ENCODE results near the gene OR1F1. TPM values are rescaled to one million over a fixed set of nuclear protein-coding genes. Genes with fewer than 3 reads are reported as not detected.
A peak's percentile ranks its signal among the peaks of the same experiment; 100 is the strongest.

The OR1F1 gene
- total and polyA plus RNA-seq, 2 experiments from 2014 or later: 0.38 TPM; not detected in 1

- peaks cover 17% of the 10 kb centered on the region for H3K27me3 ChIP-seq (ENCODE audit: insufficient read depth)
- H3K4me3 Mint-ChIP-seq: peak overlapping the region; percentile 97; the same call in 1 of the 3 replicates
- no peaks in the 10 kb centered on the region for H3K9me2 ChIP-seq (ENCODE audit: insufficient read depth)
- H3F3A ChIP-seq (replicated peaks; ENCODE audit: low read depth): 0 out of 2 replicates have a peak, but pooled peaks cover 8% of the 10 kb centered on the region
- H3K27ac Mint-ChIP-seq: no peak overlapping the region
- 0 out of 2 replicates have a peak overlapping the region, but pooled peaks have one; percentile 10 for H3K4me2 ChIP-seq
- H3K27ac ChIP-seq (ENCODE audit: low read depth): no peak overlapping the region
- H3K4me3 ChIP-seq: peak overlapping the region; percentile 99; the same call in 1 of the 2 replicates
- TF ChIP-seq NANOG (IDR thresholded peaks at IDR 0.05; ENCODE audit: borderline replicate concordance): no peak
- TF ChIP-seq, protein P1, sequence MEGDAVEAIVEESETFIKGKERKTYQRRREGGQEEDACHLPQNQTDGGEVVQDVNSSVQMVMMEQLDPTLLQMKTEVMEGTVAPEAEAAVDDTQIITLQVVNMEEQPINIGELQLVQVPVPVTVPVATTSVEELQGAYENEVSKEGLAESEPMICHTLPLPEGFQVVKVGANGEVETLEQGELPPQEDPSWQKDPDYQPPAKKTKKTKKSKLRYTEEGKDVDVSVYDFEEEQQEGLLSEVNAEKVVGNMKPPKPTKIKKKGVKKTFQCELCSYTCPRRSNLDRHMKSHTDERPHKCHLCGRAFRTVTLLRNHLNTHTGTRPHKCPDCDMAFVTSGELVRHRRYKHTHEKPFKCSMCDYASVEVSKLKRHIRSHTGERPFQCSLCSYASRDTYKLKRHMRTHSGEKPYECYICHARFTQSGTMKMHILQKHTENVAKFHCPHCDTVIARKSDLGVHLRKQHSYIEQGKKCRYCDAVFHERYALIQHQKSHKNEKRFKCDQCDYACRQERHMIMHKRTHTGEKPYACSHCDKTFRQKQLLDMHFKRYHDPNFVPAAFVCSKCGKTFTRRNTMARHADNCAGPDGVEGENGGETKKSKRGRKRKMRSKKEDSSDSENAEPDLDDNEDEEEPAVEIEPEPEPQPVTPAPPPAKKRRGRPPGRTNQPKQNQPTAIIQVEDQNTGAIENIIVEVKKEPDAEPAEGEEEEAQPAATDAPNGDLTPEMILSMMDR (conservative IDR thresholded peaks at IDR 0.05; ENCODE audit: low read depth in 2 of 2): no peak
- TF ChIP-seq CREB1 (CRISPR knock-in tag; IDR thresholded peaks at IDR 0.05; ENCODE audit: low read depth): no peak
- TF ChIP-seq POLR2AphosphoS5 (IDR thresholded peaks at IDR 0.05; ENCODE audit: low read depth): no peak
- no peak for TF ChIP-seq ETS1 (IDR thresholded peaks at IDR 0.05)
- TF ChIP-seq, protein P2, sequence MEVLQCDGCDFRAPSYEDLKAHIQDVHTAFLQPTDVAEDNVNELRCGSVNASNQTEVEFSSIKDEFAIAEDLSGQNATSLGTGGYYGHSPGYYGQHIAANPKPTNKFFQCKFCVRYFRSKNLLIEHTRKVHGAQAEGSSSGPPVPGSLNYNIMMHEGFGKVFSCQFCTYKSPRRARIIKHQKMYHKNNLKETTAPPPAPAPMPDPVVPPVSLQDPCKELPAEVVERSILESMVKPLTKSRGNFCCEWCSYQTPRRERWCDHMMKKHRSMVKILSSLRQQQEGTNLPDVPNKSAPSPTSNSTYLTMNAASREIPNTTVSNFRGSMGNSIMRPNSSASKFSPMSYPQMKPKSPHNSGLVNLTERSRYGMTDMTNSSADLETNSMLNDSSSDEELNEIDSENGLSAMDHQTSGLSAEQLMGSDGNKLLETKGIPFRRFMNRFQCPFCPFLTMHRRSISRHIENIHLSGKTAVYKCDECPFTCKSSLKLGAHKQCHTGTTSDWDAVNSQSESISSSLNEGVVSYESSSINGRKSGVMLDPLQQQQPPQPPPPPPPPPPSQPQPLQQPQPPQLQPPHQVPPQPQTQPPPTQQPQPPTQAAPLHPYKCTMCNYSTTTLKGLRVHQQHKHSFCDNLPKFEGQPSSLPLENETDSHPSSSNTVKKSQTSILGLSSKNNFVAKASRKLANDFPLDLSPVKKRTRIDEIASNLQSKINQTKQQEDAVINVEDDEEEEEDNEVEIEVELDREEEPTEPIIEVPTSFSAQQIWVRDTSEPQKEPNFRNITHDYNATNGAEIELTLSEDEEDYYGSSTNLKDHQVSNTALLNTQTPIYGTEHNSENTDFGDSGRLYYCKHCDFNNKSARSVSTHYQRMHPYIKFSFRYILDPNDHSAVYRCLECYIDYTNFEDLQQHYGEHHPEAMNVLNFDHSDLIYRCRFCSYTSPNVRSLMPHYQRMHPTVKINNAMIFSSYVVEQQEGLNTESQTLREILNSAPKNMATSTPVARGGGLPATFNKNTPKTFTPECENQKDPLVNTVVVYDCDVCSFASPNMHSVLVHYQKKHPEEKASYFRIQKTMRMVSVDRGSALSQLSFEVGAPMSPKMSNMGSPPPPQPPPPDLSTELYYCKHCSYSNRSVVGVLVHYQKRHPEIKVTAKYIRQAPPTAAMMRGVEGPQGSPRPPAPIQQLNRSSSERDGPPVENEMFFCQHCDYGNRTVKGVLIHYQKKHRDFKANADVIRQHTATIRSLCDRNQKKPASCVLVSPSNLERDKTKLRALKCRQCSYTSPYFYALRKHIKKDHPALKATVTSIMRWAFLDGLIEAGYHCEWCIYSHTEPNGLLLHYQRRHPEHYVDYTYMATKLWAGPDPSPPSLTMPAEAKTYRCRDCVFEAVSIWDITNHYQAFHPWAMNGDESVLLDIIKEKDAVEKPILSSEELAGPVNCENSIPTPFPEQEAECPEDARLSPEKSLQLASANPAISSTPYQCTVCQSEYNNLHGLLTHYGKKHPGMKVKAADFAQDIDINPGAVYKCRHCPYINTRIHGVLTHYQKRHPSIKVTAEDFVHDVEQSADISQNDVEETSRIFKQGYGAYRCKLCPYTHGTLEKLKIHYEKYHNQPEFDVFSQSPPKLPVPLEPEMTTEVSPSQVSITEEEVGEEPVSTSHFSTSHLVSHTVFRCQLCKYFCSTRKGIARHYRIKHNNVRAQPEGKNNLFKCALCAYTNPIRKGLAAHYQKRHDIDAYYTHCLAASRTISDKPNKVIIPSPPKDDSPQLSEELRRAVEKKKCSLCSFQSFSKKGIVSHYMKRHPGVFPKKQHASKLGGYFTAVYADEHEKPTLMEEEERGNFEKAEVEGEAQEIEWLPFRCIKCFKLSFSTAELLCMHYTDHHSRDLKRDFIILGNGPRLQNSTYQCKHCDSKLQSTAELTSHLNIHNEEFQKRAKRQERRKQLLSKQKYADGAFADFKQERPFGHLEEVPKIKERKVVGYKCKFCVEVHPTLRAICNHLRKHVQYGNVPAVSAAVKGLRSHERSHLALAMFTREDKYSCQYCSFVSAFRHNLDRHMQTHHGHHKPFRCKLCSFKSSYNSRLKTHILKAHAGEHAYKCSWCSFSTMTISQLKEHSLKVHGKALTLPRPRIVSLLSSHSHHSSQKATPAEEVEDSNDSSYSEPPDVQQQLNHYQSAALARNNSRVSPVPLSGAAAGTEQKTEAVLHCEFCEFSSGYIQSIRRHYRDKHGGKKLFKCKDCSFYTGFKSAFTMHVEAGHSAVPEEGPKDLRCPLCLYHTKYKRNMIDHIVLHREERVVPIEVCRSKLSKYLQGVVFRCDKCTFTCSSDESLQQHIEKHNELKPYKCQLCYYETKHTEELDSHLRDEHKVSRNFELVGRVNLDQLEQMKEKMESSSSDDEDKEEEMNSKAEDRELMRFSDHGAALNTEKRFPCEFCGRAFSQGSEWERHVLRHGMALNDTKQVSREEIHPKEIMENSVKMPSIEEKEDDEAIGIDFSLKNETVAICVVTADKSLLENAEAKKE (CRISPR knock-in tag; IDR thresholded peaks at IDR 0.05): no peak
- no peak for TF ChIP-seq REST (IDR thresholded peaks at IDR 0.05; ENCODE audit: unreplicated experiment)
- no peak for TF ChIP-seq JUNB (IDR thresholded peaks at IDR 0.05; ENCODE audit: unreplicated experiment)
- TF ChIP-seq EZH2 (IDR thresholded peaks at IDR 0.05; ENCODE audit: low read depth, unreplicated experiment): no peak
- no peak for TF ChIP-seq ZNF114 (CRISPR knock-in tag; IDR thresholded peaks at IDR 0.05)
- no peak for TF ChIP-seq ZNF331 (CRISPR knock-in tag; IDR thresholded peaks at IDR 0.05; ENCODE audit: low read depth)
- no peak for TF ChIP-seq EZH2phosphoT487 (IDR thresholded peaks at IDR 0.05; ENCODE audit: unreplicated experiment)
- TF ChIP-seq STAT1 (IDR thresholded peaks at IDR 0.05; ENCODE audit: unreplicated experiment): no peak
- peaks cover 12% of the 10 kb centered on the region for H3K4me1 ChIP-seq (ENCODE audit: insufficient read depth)
- ATAC-seq (no peak), DNase-seq (ENCODE audit: low spot score) (peak; percentile 69)
- no peaks in the 10 kb centered on the region for H3K79me2 ChIP-seq (replicated peaks; ENCODE audit: insufficient read depth)
- H2AFZ ChIP-seq: no peak overlapping the region
- H3K27me3 Mint-ChIP-seq (ENCODE audit: insufficient read depth, low read depth, poor library complexity): peaks cover 53% of the 10 kb centered on the region
- H3K36me3 Mint-ChIP-seq (ENCODE audit: low read depth): peaks cover 4% of the 10 kb centered on the region; the same call in 2 of the 3 replicates
- H4K20me1 ChIP-seq (replicated peaks; ENCODE audit: insufficient read depth): no peaks in the 10 kb centered on the region; the same call in 1 of the 2 replicates
- H3K4me1 Mint-ChIP-seq: peaks cover 13% of the 10 kb centered on the region
- H3K9me3 Mint-ChIP-seq: peaks cover 30% of the 10 kb centered on the region; the same call in 2 of the 3 replicates
- H3K36me3 ChIP-seq (ENCODE audit: insufficient read depth): no peaks in the 10 kb centered on the region
Measured at GRCh38 chr16:3192476-3193019, 4.5 kb downstream of the OR1F1 start.
